ENCODE measurements around the gene CYP2A7. TPM values are rescaled to one million over a fixed set of nuclear protein-coding genes. Genes with fewer than 3 reads are reported as not detected.
"Not testable (repeated sequence)": the region's sequence is repeated elsewhere in the genome, so short reads cannot be mapped to it uniquely, and the experiment has no call there.

Gene CYP2A7
- total RNA-seq, 1 donor from 2014 or later: 0.68 TPM

DNA sequence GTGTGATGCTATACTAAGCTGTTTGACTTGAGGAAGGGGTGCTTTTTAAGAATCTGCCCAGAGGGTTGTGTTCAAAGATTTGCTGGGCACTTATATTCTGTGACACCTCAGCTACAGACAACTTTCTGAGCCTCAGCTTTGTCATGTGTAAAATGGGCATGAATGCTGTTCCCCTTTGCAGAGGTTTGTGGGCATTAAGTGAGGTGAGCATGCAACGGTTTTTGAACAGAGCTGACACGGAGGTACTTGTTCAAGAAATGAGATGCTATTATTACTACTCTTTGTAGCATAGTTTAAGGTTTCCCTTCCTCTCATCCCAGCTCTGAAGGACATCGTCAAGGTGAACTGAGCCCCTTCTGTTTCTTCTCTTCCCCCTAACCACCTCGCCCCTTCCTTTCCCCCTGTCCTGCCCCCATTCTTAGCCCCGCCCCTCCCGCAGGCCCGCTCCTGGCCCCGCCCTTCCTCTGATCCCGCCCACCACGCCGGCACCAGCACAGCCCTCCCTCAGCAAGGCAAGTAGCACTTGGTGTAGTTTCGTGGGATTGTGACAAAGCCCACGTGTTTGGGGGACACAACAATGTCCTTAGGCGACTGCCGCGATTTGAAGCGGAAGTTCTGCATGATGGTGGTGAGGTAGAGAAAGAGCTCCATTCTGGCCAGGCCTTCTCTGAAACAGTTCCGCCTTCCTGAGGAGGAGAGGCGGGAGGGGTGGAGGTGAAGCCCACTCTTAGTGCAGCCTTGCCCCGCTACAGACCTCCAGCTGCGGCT lies 26.1 kb upstream of the CYP2A7 start:
- peak overlapping the region; percentile 3 for H3K4me3 ChIP-seq

DNA sequence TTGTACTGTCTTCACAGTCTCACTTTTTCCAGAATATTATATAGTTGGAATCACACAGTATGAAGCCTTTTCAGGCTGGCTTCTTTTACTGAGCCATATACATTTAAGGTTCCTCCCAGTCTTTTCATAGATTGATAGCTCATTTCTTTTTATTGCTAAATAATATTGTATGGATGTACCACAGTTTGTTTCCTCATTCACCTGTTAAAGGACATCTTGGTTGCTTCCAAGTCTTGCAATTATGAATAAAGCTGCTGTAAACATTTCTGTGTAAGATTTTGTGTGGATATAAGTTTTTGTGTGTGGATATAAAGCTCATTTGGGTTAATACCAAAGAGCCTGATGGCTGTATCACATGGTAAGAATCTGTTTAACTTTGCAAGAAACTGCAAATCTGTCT lies 24.5 kb upstream of the CYP2A7 start:
- intact Hi-C loops (cut with DNase I): no loop called here
- TF ChIP-seq CTCF (IDR thresholded peaks at IDR 0.05): no peak
- DNase-seq (no peak), ATAC-seq (no peak)
- Histone ChIP-seq H3K27ac (no peak overlapping the region), H3K9me3 (no peaks in the 10 kb centered on the region), H3K36me3 (no peaks in the 10 kb centered on the region), H3K4me1 (no peaks in the 10 kb centered on the region), H3K4me3 (no peak overlapping the region), H3K27me3 (ENCODE audit: low read depth) (peaks cover 8% of the 10 kb centered on the region)

More for the DNA sequence above, 26.1 kb upstream of the CYP2A7 start:
- peak; percentile 56 to 60 for ATAC-seq
- Histone ChIP-seq H3K27ac (no peak overlapping the region), H3K4me1 (no peaks in the 10 kb centered on the region), H3K36me3 (no peaks in the 10 kb centered on the region), H3K27me3 (ENCODE audit: low read depth) (peaks cover 8% of the 10 kb centered on the region), H3K9me3 (no peaks in the 10 kb centered on the region)
- DNase-seq: no peak
- no peak for TF ChIP-seq CTCF (IDR thresholded peaks at IDR 0.05)
- intact Hi-C loops (cut with DNase I): no loop called here

- H3K27ac ChIP-seq; DNase-seq; H3K9me3 ChIP-seq; H3K4me1 ChIP-seq; H3K36me3 ChIP-seq; H3K27me3 ChIP-seq (ENCODE audit: low read depth); intact Hi-C loops (cut with DNase I); H3K4me3 ChIP-seq: not testable (repeated sequence)
- ATAC-seq: peak; percentile 77 to 86
Observed at GRCh38 chr19:40904673-40905156, 22.7 kb upstream of the CYP2A7 start.

DNA sequence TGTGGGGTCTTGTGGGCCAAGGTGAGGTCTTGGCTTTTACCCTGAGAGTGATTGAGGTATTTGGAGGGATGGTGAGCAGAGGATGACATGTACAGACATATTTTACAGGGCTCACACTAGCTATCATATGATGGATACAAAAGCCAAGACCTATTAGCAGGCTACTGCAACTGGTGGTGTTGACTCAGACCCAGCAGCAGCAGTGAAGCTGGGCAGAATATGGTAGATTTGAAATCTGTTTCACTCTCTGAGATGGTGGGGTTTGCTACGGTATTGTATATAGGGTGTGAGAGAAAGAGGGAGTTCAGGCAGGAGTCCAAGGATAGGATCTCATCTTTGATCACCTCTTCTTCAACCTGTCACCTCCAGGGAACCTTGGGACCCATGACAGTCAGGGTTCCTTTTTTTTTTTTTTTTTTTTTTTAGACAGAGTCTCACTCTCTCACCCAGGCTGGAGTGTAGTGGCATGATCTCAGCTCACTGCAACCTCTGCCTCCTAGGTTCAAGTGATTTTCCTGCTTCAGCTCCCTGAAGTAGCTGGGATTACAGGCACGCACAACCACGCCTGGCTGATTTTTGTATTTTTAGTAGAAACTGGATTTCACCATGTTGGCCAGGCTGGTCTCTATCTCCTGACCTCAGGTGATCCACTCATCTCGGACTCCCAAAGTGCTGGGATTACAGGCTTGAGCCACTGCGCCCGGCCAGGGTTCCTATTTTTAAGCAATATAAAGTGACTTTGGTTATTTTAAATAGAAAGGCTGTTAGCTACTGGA lies 20.1 kb upstream of the CYP2A7 start:
- DNase-seq; intact Hi-C loops (cut with DNase I); H3K4me1 ChIP-seq; H3K4me3 ChIP-seq; H3K36me3 ChIP-seq; ATAC-seq; H3K27ac ChIP-seq; H3K27me3 ChIP-seq (ENCODE audit: low read depth); H3K9me3 ChIP-seq: not testable (repeated sequence)

DNA sequence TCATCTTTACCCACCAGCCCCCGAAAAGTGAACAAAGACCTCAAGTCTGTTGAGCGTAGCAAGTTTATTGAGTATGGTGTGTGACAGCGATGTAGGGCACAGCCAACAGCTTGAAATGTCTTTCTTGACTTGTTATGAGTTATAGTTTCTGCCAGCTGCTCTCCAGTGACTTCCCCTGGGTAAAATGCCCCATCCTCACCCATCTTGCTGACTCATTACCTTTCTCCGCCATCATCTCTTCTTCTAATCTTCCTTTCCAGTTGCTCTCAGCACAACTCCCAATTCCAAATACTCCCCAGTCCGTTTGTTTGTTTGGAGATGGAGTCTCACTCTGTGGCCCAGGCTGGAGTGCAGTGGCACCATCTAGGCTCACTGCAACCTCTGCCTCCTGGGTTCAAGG lies 18.5 kb upstream of the CYP2A7 start:
- DNase-seq; intact Hi-C loops (cut with DNase I); H3K27ac ChIP-seq; H3K9me3 ChIP-seq; H3K27me3 ChIP-seq (ENCODE audit: low read depth); H3K4me1 ChIP-seq; ATAC-seq; H3K4me3 ChIP-seq; H3K36me3 ChIP-seq: not testable (repeated sequence)

DNA sequence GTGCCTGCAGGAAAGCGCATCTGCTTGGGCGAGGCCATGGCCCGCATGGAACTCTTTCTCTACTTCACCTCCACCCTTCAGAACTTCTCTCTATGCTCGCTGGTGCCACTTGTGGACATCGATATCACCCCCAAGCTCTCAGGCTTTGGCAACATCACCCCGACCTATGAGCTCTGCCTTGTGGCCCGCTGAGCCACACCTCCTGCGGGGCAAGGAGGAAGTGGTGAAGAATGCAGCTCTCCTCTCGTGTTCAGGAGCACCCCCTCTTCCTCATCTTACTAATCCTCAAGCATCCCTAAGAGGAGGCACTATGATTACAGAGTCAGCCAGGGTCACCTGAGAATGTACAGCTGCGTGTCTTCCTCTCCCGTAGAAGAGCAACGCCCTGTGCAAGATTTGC lies 17.9 kb upstream of the CYP2A7 start:
- H3K9me3 ChIP-seq; H3K27ac ChIP-seq; H3K4me1 ChIP-seq; intact Hi-C loops (cut with DNase I); H3K4me3 ChIP-seq; H3K36me3 ChIP-seq; H3K27me3 ChIP-seq (ENCODE audit: low read depth); DNase-seq: not testable (repeated sequence)
- ATAC-seq: peak in 1 of 2 donors; percentile 69

- H3K36me3 ChIP-seq; DNase-seq; H3K4me1 ChIP-seq; H3K27ac ChIP-seq; H3K27me3 ChIP-seq (ENCODE audit: low read depth); H3K9me3 ChIP-seq; intact Hi-C loops (cut with DNase I); H3K4me3 ChIP-seq: not testable (repeated sequence)
- peak; percentile 50 to 87 for ATAC-seq
Observed at GRCh38 chr19:40896843-40897789, 15.1 kb upstream of the CYP2A7 start.

Data from lower lobe of right lung (tissue), 2 donors.